K562 (cell line): ENCODE results near the gene KDM4C. TPM values are rescaled to one million over a fixed set of nuclear protein-coding genes. Genes with fewer than 3 reads are reported as not detected.

Experiments used
- ATAC-seq: fragments of 200-7000 bp; cut with Tn5 transposase; 3 replicates; pipeline ENCODE4 v1.9.1; 2020; ENCODE audit warnings: moderate library complexity
- BruUV-seq: library from RNA; stranded (reverse); fragments of 400-500 nt; replicated peaks from 2 replicates; lab custom pipeline; 2021; lab: Mats Ljungman, UMichigan
- CTCF ChIA-PET: fragments of 300-600 bp; formaldehyde crosslinking; extraction: SDS; loops from one replicate; lab custom pipeline; 2021; ENCODE audit warnings: low intra/inter-chr PET ratio; lab: Yijun Ruan, JAX
- POLR2A ChIA-PET: fragments of 300-600, 350-650 bp; sonication (Branson Sonifier 250); formaldehyde crosslinking; extraction: SDS; loops from one replicate; lab custom pipeline; 2021; ENCODE audit warnings: antibody characterized with exemption, inconsistent platforms; lab: Yijun Ruan, JAX
- DNase-seq, 4 experiments: peaks; one replicate each; pipeline versions ENCODE4 v3.0.0 to v3.0.0-alpha.2; 2011 to 2018; ENCODE audit warnings: low spot score in 3 of 4, mixed read lengths in 3 of 4; ENCODE audit errors: extremely low read depth in 1 of 4
- FAIRE-seq: peaks from 2 replicates; lab custom pipeline; 2011; peaks lifted over from hg19 to GRCh38; lab: Jason Lieb, UNC
- H2AFZ ChIP-seq: 2 replicates; pipeline ENCODE4 v1.6.0; 2011; ENCODE audit warnings: low read depth, low read length, control low read depth, inconsistent platforms
- H3K27ac ChIP-seq: fragments of 200-600 bp; 3 replicates; pipeline ENCODE4 v1.8.0; 2011; ENCODE audit warnings: low read depth, mild to moderate bottlenecking, control low read depth, inconsistent platforms, low read length, moderate library complexity, mixed read lengths; ENCODE audit errors: extremely low read depth
- H3K27me3 ChIP-seq, 2 experiments: fragments of 300-600 bp in 1 of 2; 2 replicates in 1 of 2; 3 replicates in 1 of 2; pipeline versions ENCODE4 v1.6.0 to v1.8.0; 2011; ENCODE audit warnings: inconsistent platforms in 2 of 2, low read length in 2 of 2, mild to moderate bottlenecking in 1 of 2, mixed read lengths in 1 of 2, moderate library complexity in 1 of 2; ENCODE audit not compliant: control insufficient read depth in 2 of 2, insufficient read depth in 2 of 2
- H3K36me3 ChIP-seq: fragments of 300-600 bp; 3 replicates; pipeline ENCODE4 v1.8.0; 2011; ENCODE audit warnings: mild to moderate bottlenecking, low read length, inconsistent platforms; ENCODE audit not compliant: control insufficient read depth, insufficient read depth
- H3K4me1 ChIP-seq, 2 experiments: fragments of 200-600 bp in 1 of 2; replicated peaks in 1 of 2; 2 replicates in 1 of 2; 3 replicates in 1 of 2; pipeline versions ENCODE4 v1.5.1 to v1.8.0; 2011; ENCODE audit warnings: inconsistent platforms in 2 of 2, low read length in 2 of 2, mild to moderate bottlenecking in 1 of 2, mixed read lengths in 1 of 2, moderate library complexity in 1 of 2; ENCODE audit not compliant: control insufficient read depth in 2 of 2, insufficient read depth in 2 of 2
- H3K4me2 ChIP-seq: 2 replicates; pipeline ENCODE4 v1.6.1; 2011; ENCODE audit warnings: low read length, control low read depth, inconsistent platforms, mixed read lengths; ENCODE audit not compliant: insufficient read depth
- H3K4me3 ChIP-seq: fragments of 200-600 bp; sonication (generic), shearing (Covaris generic); 2 replicates; pipeline ENCODE4 v1.5.1; 2016; ENCODE audit warnings: control low read depth, inconsistent platforms
- H3K79me2 ChIP-seq: fragments of 200-600 bp; 3 replicates; pipeline ENCODE4 v1.8.0; 2011; ENCODE audit warnings: low read length, inconsistent platforms; ENCODE audit not compliant: control insufficient read depth, insufficient read depth
- H3K9ac ChIP-seq, 2 experiments: 2 replicates each; pipeline versions ENCODE4 v1.6.0 to v1.6.1; 2011; ENCODE audit warnings: low read depth in 2 of 2, low read length in 2 of 2, control low read depth in 1 of 2, inconsistent platforms in 1 of 2, mild to moderate bottlenecking in 1 of 2, mixed read lengths in 1 of 2; ENCODE audit not compliant: insufficient read depth in 1 of 2
- H3K9me1 ChIP-seq: one replicate; pipeline ENCODE4 v1.6.0; 2011; ENCODE audit warnings: inconsistent platforms, mild to moderate bottlenecking, low read length, moderate library complexity; ENCODE audit not compliant: control insufficient read depth, insufficient read depth
- H3K9me3 ChIP-seq: replicated peaks from 2 replicates; pipeline ENCODE4 v1.5.1; 2011; ENCODE audit warnings: low read depth, low read length, inconsistent platforms; ENCODE audit not compliant: control insufficient read depth, insufficient read depth
- H4K20me1 ChIP-seq: replicated peaks from 2 replicates; pipeline ENCODE4 v1.6.1; 2011; ENCODE audit warnings: low read length, inconsistent platforms, mixed read lengths; ENCODE audit not compliant: control insufficient read depth, insufficient read depth
- CBX3 ChIP-seq, 2 experiments: IDR thresholded peaks; 1 replicate in 1 of 2; 2 replicates in 1 of 2; pipeline ENCODE4 v1.6.1; 2012; ENCODE audit warnings: inconsistent platforms in 2 of 2, low read length in 2 of 2, borderline replicate concordance in 1 of 2, control low read depth in 1 of 2
- CHAMP1 ChIP-seq: fragments of 450-650 bp; IDR thresholded peaks from 2 replicates; pipeline ENCODE4 v1.6.1; 2016; ENCODE audit warnings: mild to moderate bottlenecking
- FOSL1 ChIP-seq: fragments of 200-800 bp; sonication (Bioruptor generic); conservative IDR thresholded peaks from 2 replicates; pipeline ENCODE4 v1.6.1; 2016; ENCODE audit warnings: missing genetic modification characterization, missing compliant biosample characterization
- GABPA ChIP-seq: fragments of 200-800 bp; sonication (Bioruptor generic); conservative IDR thresholded peaks from 2 replicates; pipeline ENCODE4 v1.6.1; 2016; ENCODE audit warnings: low read depth, missing genetic modification characterization, missing compliant biosample characterization
- HNRNPH1 ChIP-seq: fragments of 200-400 bp; formaldehyde crosslinking; optimal IDR thresholded peaks from 2 replicates; pipeline ENCODE3; 2017; ENCODE audit warnings: low read depth, mild to moderate bottlenecking, low read length, moderate library complexity
- JUND ChIP-seq, 2 experiments: IDR thresholded peaks; 2 replicates in 1 of 2; 3 replicates in 1 of 2; pipeline ENCODE4 v1.6.1; 2011; ENCODE audit warnings: borderline replicate concordance in 2 of 2, low read depth in 2 of 2, low read length in 2 of 2, improper control_type of control experiment in 1 of 2, missing biosample characterization in 1 of 2, missing genetic modification characterization in 1 of 2, missing genetic modification reagents in 1 of 2
- KDM2B ChIP-seq: fragments of 250-450 bp; sonication (Bioruptor Pico); IDR thresholded peaks from 2 replicates; pipeline ENCODE4 v1.8.0; 2021; ENCODE audit warnings: mild to moderate bottlenecking, moderate library complexity
- LCOR ChIP-seq: sonication (generic); formaldehyde crosslinking; IDR thresholded peaks from 2 replicates; pipeline ENCODE4 v1.8.0; 2022; ENCODE audit warnings: mild to moderate bottlenecking, missing genetic modification reagents
- MAFG ChIP-seq: fragments of 450-650 bp; conservative IDR thresholded peaks from 2 replicates; pipeline ENCODE4 v1.6.1; 2016; ENCODE audit warnings: missing genetic modification characterization, missing compliant biosample characterization
- NEUROD1 ChIP-seq: fragments of 150-350 bp; IDR thresholded peaks from 2 replicates; pipeline ENCODE4 v1.6.1; 2014; ENCODE audit warnings: borderline replicate concordance, low read length, low read depth; ENCODE audit not compliant: partially characterized antibody
- NFYB ChIP-seq: IDR thresholded peaks from 2 replicates; pipeline ENCODE4 v1.6.1; 2011; ENCODE audit warnings: mild to moderate bottlenecking, moderate library complexity; ENCODE audit not compliant: insufficient read length; ENCODE audit errors: extremely low read depth
- PHF20 ChIP-seq: fragments of 450-650 bp; IDR thresholded peaks from 2 replicates; pipeline ENCODE4 v1.6.1; 2018; ENCODE audit not compliant: partially characterized antibody
- PHF21A ChIP-seq: fragments of 450-650 bp; IDR thresholded peaks from 2 replicates; pipeline ENCODE4 v1.6.1; 2017; ENCODE audit warnings: low read depth, borderline replicate concordance
- PTRF ChIP-seq: fragments of 450-650 bp; IDR thresholded peaks from 2 replicates; pipeline ENCODE4 v1.6.1; 2016; ENCODE audit warnings: mild to moderate bottlenecking, missing genetic modification characterization, missing compliant biosample characterization
- RBM17 ChIP-seq: fragments of 200-400 bp; formaldehyde crosslinking; IDR thresholded peaks from 2 replicates; pipeline ENCODE4 v1.6.1; 2017; ENCODE audit warnings: low read depth, mild to moderate bottlenecking, low read length, borderline replicate concordance
- THAP7 ChIP-seq: fragments of 250-450 bp; sonication (Bioruptor Pico); IDR thresholded peaks from 2 replicates; pipeline ENCODE4 v1.5.0; 2021
- TSC22D4 ChIP-seq: fragments of 450-650 bp; IDR thresholded peaks from 2 replicates; pipeline ENCODE4 v1.6.1; 2016; ENCODE audit warnings: missing genetic modification characterization, missing biosample characterization, control low read depth
- ZBTB7A ChIP-seq: IDR thresholded peaks from 2 replicates; pipeline ENCODE4 v1.6.1; 2011; ENCODE audit warnings: low read depth, mild to moderate bottlenecking, low read length, moderate library complexity, borderline replicate concordance; ENCODE audit not compliant: control insufficient read depth
- ZNF586 ChIP-seq: fragments of 450-650 bp; formaldehyde crosslinking; conservative IDR thresholded peaks from 2 replicates; pipeline ENCODE4 v1.4.0; 2020; ENCODE audit warnings: mild to moderate bottlenecking, moderate library complexity
- in situ Hi-C: fragments of 300-500 bp; cut with MboI; formaldehyde crosslinking; loops from 4 replicates; pipeline ENCODE4 v1.15.0; 2018; ENCODE audit warnings: inconsistent platforms, mixed read lengths
- intact Hi-C: fragments of 100-400 bp; cut with micrococcal nuclease; formaldehyde crosslinking; loops from 2 replicates; pipeline ENCODE4 v1.14.2; 2022
- polyA plus RNA-seq, 8 experiments: library from polyadenylated mRNA; depleted of rRNA in 4 of 8; stranded (reverse) in 5 of 8; unstranded in 3 of 8; fragments of >200 nt; fragmentation: Nextera tagmentation in 2 of 8; fragmentation: Illumina TruSeq in 1 of 8; extraction: Ambion mirVana in 2 of 8; extraction: Trizol in 1 of 8; gene quantifications; 2 replicates each; pipeline versions ENCODE4 v1.2.1 to v1.2.3, GENCODE V29; 2011 to 2014; ENCODE audit warnings: inconsistent platforms in 1 of 8, missing spikeins in 1 of 8
- total RNA-seq, 7 experiments: library from RNA; depleted of rRNA in 6 of 7; stranded (reverse); fragments of >200 nt in 6 of 7; fragmentation: Illumina TruSeq in 2 of 7; extraction: Trizol in 2 of 7; gene quantifications; 2 replicates each; pipeline versions ENCODE4 v1.2.1 to v1.2.3, GENCODE V29; 2011 to 2021; ENCODE audit warnings: low replicate concordance in 1 of 7

The KDM4C gene
- total and polyA plus RNA-seq, 9 of the 15 experiments (the other 6 are each of a cell fraction or from before 2014, with no cell fraction given): 5.4 to 17.0 (median 12.6) TPM

GRCh38 chr9:6764523-6764922, 6.8 kb downstream of the KDM4C start:
- H3K27me3 ChIP-seq: no peaks in the 10 kb centered on the region
- H3K9me1 ChIP-seq: no peaks in the 10 kb centered on the region
- ATAC-seq (no peak), FAIRE-seq (no peak), DNase-seq (no peak)
- H3K4me2 ChIP-seq: no peak overlapping the region
- intact Hi-C loops: no loop called here
- no peak overlapping the region; the same call in 2 of the 3 replicates for H3K27ac ChIP-seq
- H3K79me2 ChIP-seq: peaks cover 83% of the 10 kb centered on the region
- H3K4me1 ChIP-seq: peaks cover 4 to 11% of the 10 kb centered on the region in 2 experiments; a peak in 3 of 5 replicates
- no peak overlapping the region for H3K4me3 ChIP-seq
- peaks cover 3% of the 10 kb centered on the region; the same call in 1 of the 2 replicates for H4K20me1 ChIP-seq
- in situ Hi-C loops: no loop called here
- H3K9me3 ChIP-seq: no peaks in the 10 kb centered on the region
- CTCF ChIA-PET: no interaction called here
- no peaks in the 10 kb centered on the region for H3K36me3 ChIP-seq
- BruUV-seq: no TSS peak
- H2AFZ ChIP-seq: no peak overlapping the region
- POLR2A ChIA-PET: no interaction called here
- no peak overlapping the region for H3K9ac ChIP-seq
- TF ChIP-seq TSC22D4 (tag): no peak
- no peak for TF ChIP-seq NFYB
- no peak for TF ChIP-seq RBM17
- TF ChIP-seq ZBTB7A: no peak
- TF ChIP-seq PHF20: no peak
- TF ChIP-seq PTRF (tag): no peak
- TF ChIP-seq CBX3 (IDR thresholded peaks at IDR 0.05; ENCODE audit: borderline replicate concordance in 1 of 2, low read length in 2 of 2): no peak
- TF ChIP-seq PHF21A: no peak
- TF ChIP-seq HNRNPH1: no peak
- TF ChIP-seq MAFG (tag): peak; percentile 25; the same call in 1 of the 2 replicates
- TF ChIP-seq GABPA (tag): no peak
- no peak for TF ChIP-seq KDM2B (CRISPR knock-in tag)
- TF ChIP-seq FOSL1: no peak; the same call in 1 of the 2 replicates
- no peak for TF ChIP-seq ZNF586 (CRISPR knock-in tag)
- no peak for TF ChIP-seq THAP7 (CRISPR knock-in tag)
- no peak for TF ChIP-seq CHAMP1
- TF ChIP-seq JUND (IDR thresholded peaks at IDR 0.05; ENCODE audit: borderline replicate concordance, low read depth, low read length): peak; percentile 23; the same call in 1 of the 2 replicates
- TF ChIP-seq JUND (tag; IDR thresholded peaks at IDR 0.05; ENCODE audit: borderline replicate concordance, low read depth, low read length): peak; percentile 55; the same call in 1 of the 3 replicates
- TF ChIP-seq LCOR (CRISPR knock-in tag): no peak
- no peak for TF ChIP-seq NEUROD1
